Measurements from ENCODE around the gene GNAZ. TPM values are rescaled to one million over a fixed set of nuclear protein-coding genes. Genes with fewer than 3 reads are reported as not detected.

Gene GNAZ
- total RNA-seq, 4 donors from 2014 or later, result 4.2 to 8.2 (median 4.8) TPM

GRCh38 chr22:23034621-23035556, 35.4 kb upstream of the GNAZ start:
- H3K27me3 ChIP-seq, result no peaks in the 10 kb centered on the region
- TF ChIP-seq CTCF (IDR thresholded peaks at IDR 0.05) (no peak), POLR2A (IDR thresholded peaks at IDR 0.05) (no peak)
- H3K4me3 ChIP-seq (replicated peaks in 1 of 3), result no peak overlapping the region
- H3K9me3 ChIP-seq, result no peaks in the 10 kb centered on the region
- DNase-seq, result no peak
- no peak overlapping the region for H3K27ac ChIP-seq
- H3K4me1 ChIP-seq, result no peaks in the 10 kb centered on the region
- WGBS, 2 donors, result 89 to 93% methylated on average over 10 of the region's 10 CpGs
- intact Hi-C loops (cut with DNase I), result no loop called here
- no peaks in the 10 kb centered on the region for H3K36me3 ChIP-seq

- Histone ChIP-seq H3K9me3 (no peaks in the 10 kb centered on the region), H3K27me3 (no peaks in the 10 kb centered on the region), H3K4me3 (replicated peaks in 1 of 3) (no peak overlapping the region), H3K4me1 (no peaks in the 10 kb centered on the region), H3K36me3 (no peaks in the 10 kb centered on the region), H3K27ac (no peak overlapping the region)
- 77 to 89% methylated on average over 6 of the region's 6 CpGs for WGBS, 2 donors
- no peak for TF ChIP-seq CTCF (IDR thresholded peaks at IDR 0.05)
- TF ChIP-seq POLR2A (IDR thresholded peaks at IDR 0.05), result no peak
- DNase-seq, result no peak
- intact Hi-C loops (cut with DNase I), result no loop called here
These were observed 34.6 kb upstream of the GNAZ start for GRCh38 chr22:23035557-23036277.

GRCh38 chr22:23036684-23037428, 33.5 kb upstream of the GNAZ start:
- no peak overlapping the region for H3K4me3 ChIP-seq (replicated peaks in 1 of 3)
- peaks cover 0 to 3% of the 10 kb centered on the region in 2 donors for H3K4me1 ChIP-seq
- H3K36me3 ChIP-seq, result no peaks in the 10 kb centered on the region
- no peaks in the 10 kb centered on the region for H3K27me3 ChIP-seq
- intact Hi-C loops (cut with DNase I), result no loop called here
- no peak for DNase-seq
- no peak for TF ChIP-seq POLR2A (IDR thresholded peaks at IDR 0.05)
- no peak for TF ChIP-seq CTCF (IDR thresholded peaks at IDR 0.05)
- no peaks in the 10 kb centered on the region for H3K9me3 ChIP-seq
- 67 to 68% methylated on average over 6 of the region's 6 CpGs for WGBS, 2 donors
- H3K27ac ChIP-seq, result no peak overlapping the region

GRCh38 chr22:23037429-23038333, 32.6 kb upstream of the GNAZ start:
- Histone ChIP-seq H3K4me3 (replicated peaks in 1 of 3) (no peak overlapping the region), H3K36me3 (no peaks in the 10 kb centered on the region), H3K27ac (no peak overlapping the region), H3K4me1 (peaks cover 0 to 8% of the 10 kb centered on the region in 2 donors), H3K9me3 (no peaks in the 10 kb centered on the region), H3K27me3 (no peaks in the 10 kb centered on the region)
- 80 to 86% methylated on average over 7 of the region's 8 CpGs for WGBS, 2 donors
- no peak for DNase-seq
- TF ChIP-seq POLR2A (IDR thresholded peaks at IDR 0.05), result no peak
- no peak for TF ChIP-seq CTCF (IDR thresholded peaks at IDR 0.05)
- intact Hi-C loops (cut with DNase I), result no loop called here

Measured in thyroid gland (tissue), 4 donors.